ENCODE measurements around the gene PYCR2. TPM values are rescaled to one million over a fixed set of nuclear protein-coding genes. Genes with fewer than 3 reads are reported as not detected.

Gene PYCR2
- total and polyA plus RNA-seq, 2 of the 8 experiments (the other 6 are each of a cell fraction or from before 2014, with no cell fraction given), result 79.3 to 84.6 TPM

DNA sequence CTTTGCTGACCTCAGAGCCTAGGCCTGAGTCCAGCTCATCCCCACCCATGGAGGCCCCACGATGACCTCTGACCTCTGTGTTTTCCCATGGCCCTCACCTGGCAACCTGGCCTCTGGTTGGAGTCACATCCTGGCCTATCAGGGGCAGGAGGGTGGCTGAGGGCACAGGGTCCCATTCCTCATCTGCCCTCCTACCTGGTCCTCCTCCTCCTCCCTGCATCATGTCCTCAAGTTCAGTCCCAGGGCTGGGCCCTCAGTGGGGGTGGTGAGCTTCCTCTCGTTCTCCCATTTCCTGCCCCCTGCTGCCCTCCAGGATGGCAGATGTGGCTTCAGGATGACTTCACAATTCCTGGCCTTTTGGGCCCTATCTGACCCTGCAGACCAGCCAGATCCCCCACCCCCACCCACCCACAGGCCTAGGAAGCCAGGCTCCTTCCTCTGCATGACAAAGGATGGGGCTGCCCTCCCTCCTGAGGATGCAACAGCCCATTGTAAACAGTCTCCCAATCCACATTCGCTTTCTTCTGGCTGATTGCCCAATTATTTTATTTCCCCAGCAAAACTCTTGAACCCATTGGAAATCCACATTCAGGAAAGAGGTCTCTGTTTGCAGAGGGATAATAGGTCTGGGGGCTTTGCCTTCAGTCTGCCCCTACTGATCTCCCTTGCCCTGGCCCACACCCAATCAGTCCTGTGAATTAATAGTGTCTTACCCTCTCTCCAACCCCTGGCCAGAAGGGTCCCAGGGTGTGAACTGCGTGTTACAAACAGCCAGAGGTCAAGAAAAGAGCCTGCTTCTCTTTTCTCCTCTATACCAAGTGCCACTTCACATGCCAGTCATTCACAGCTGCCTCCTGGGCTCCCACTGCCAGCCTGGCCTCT lies 24.8 kb downstream of the PYCR2 start (continued):
- TF ChIP-seq TCF12 (IDR thresholded peaks at IDR 0.05; ENCODE audit: low read depth, low read length) (peak; percentile 70), JUN (IDR thresholded peaks at IDR 0.05; ENCODE audit: low read depth, low read length) (no peak), EGR1 (IDR thresholded peaks at IDR 0.05; ENCODE audit: borderline replicate concordance, low read depth, low read length) (no peak; the same call in 1 of the 2 replicates), CBX8 (IDR thresholded peaks at IDR 0.05; ENCODE audit: borderline replicate concordance, low read depth, low read length) (no peak), KDM5A (IDR thresholded peaks at IDR 0.05; ENCODE audit: low read length) (no peak), POU5F1 (IDR thresholded peaks at IDR 0.05; ENCODE audit: low read depth, low read length) (peak; percentile 99), POLR2A (IDR thresholded peaks at IDR 0.05; ENCODE audit: control extremely low read depth in 1 of 2, low read depth in 2 of 2, low read length in 2 of 2) (no peak), KDM4A (IDR thresholded peaks at IDR 0.05; ENCODE audit: low read depth, low read length, severe bottlenecking) (no peak), GTF2F1 (IDR thresholded peaks at IDR 0.05; ENCODE audit: borderline replicate concordance, low read depth, low read length) (no peak), TEAD4 (IDR thresholded peaks at IDR 0.05; ENCODE audit: low read depth, low read length) (peak; percentile 41; the same call in 1 of the 2 replicates), CREB1 (IDR thresholded peaks at IDR 0.05) (0 out of 2 replicates have a peak, but pooled peaks have one; percentile 8), FOSL1 (IDR thresholded peaks at IDR 0.05; ENCODE audit: insufficient read depth, low read depth, low read length) (no peak)
- TF ChIP-seq, protein P1, sequence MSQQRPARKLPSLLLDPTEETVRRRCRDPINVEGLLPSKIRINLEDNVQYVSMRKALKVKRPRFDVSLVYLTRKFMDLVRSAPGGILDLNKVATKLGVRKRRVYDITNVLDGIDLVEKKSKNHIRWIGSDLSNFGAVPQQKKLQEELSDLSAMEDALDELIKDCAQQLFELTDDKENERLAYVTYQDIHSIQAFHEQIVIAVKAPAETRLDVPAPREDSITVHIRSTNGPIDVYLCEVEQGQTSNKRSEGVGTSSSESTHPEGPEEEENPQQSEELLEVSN (IDR thresholded peaks at IDR 0.05), result no peak
